Thymus (tissue), 14 donors: ENCODE results near the gene MTUS2. TPM values are rescaled to one million over a fixed set of nuclear protein-coding genes. Genes with fewer than 3 reads are reported as not detected.

ENCODE experiments used
- DNase-seq, 9 donors: peaks; one replicate each; pipeline ENCODE4 v3.0.0-alpha.2; 2013; ENCODE audit warnings: low spot score in 9 of 9, low read depth in 6 of 9, missing footprints in 1 of 9
- H3K27ac ChIP-seq, 2 donors: one replicate each; pipeline ENCODE4 v1.5.1; 2013; ENCODE audit warnings: control low read depth in 1 of 2, low read depth in 1 of 2, low read length in 1 of 2, mild to moderate bottlenecking in 1 of 2, moderate library complexity in 1 of 2
- H3K27me3 ChIP-seq, 2 donors: one replicate each; pipeline ENCODE4 v1.5.1; 2013; ENCODE audit warnings: low read length in 1 of 2; ENCODE audit not compliant: control insufficient read depth in 2 of 2, insufficient read depth in 1 of 2
- H3K36me3 ChIP-seq, 2 donors: one replicate each; pipeline ENCODE4 v1.5.1; 2013; ENCODE audit warnings: low read length in 1 of 2, mild to moderate bottlenecking in 1 of 2, moderate library complexity in 1 of 2; ENCODE audit not compliant: control insufficient read depth in 2 of 2, insufficient read depth in 2 of 2
- H3K4me1 ChIP-seq, 2 donors: one replicate each; pipeline ENCODE4 v1.5.1; 2013; ENCODE audit warnings: low read length in 2 of 2; ENCODE audit not compliant: control insufficient read depth in 2 of 2, insufficient read depth in 2 of 2
- H3K4me3 ChIP-seq, 2 donors: one replicate each; pipeline ENCODE4 v1.5.1; 2013; ENCODE audit warnings: low read length in 2 of 2, control low read depth in 1 of 2, mild to moderate bottlenecking in 1 of 2
- H3K9me3 ChIP-seq, 2 donors: one replicate each; pipeline ENCODE4 v1.5.1; 2013; ENCODE audit warnings: low read length in 1 of 2, mild to moderate bottlenecking in 1 of 2; ENCODE audit not compliant: control insufficient read depth in 2 of 2, insufficient read depth in 1 of 2
- WGBS: extraction: QIAGEN DNeasy Blood & Tissue Kit; methylation state at CpG from one replicate; pipeline ENCODE4 v1.1.7; 2013; 5-methylcytosine and 5-hydroxymethylcytosine counted together
- long read RNA-seq, 10 donors: transcript quantifications; one replicate each; lab custom pipeline, GENCODE V29; 2026
- polyA plus RNA-seq: library from polyadenylated mRNA; stranded (reverse); fragments of 200-250 nt; gene quantifications from one replicate; pipeline ENCODE4 v1.2.3, GENCODE V29; 2013
- total RNA-seq: library from RNA; stranded (reverse); fragments of 120-200 nt; gene quantifications from one replicate; pipeline ENCODE4 v1.2.4, GENCODE V29; 2013
- donor health status: healthy.

MTUS2 gene
- 0.09 TPM for total RNA-seq
- 0.18 TPM for polyA plus RNA-seq
- long read RNA-seq, donor 1: 0 reads
- long read RNA-seq, donor 2: 0 reads
- long read RNA-seq, donor 3: 0 reads
- long read RNA-seq, donor 4: 0 reads
- long read RNA-seq, donor 5: 0 reads
- long read RNA-seq, donor 6: 0 reads
- long read RNA-seq, donor 7: 0 reads
- long read RNA-seq, donor 8: 0 reads
- long read RNA-seq, donor 9: 0 reads
- long read RNA-seq, donor 10: 0 reads

GRCh38 chr13:28820099-28821051 lies at the start of gene MTUS2:
Gene MTUS2 (plus strand): TSS chr13:28820339.
- H3K27me3 ChIP-seq: peaks cover 28 to 48% of the 10 kb centered on the region in 2 donors
- H3K4me1 ChIP-seq: peaks cover 0 to 5% of the 10 kb centered on the region in 2 donors
- WGBS: 1% methylated on average over 89 of the region's 89 CpGs
- H3K27ac ChIP-seq: no peak within 1 kb of the TSS
- peak in 2 of 9 donors; percentile 2 to 18 for DNase-seq
- peak within 1 kb of the TSS in 1 of 2 donors; percentile 34 for H3K4me3 ChIP-seq
- no peaks in the 10 kb centered on the region for H3K36me3 ChIP-seq
- no peaks in the 10 kb centered on the region for H3K9me3 ChIP-seq

DNA sequence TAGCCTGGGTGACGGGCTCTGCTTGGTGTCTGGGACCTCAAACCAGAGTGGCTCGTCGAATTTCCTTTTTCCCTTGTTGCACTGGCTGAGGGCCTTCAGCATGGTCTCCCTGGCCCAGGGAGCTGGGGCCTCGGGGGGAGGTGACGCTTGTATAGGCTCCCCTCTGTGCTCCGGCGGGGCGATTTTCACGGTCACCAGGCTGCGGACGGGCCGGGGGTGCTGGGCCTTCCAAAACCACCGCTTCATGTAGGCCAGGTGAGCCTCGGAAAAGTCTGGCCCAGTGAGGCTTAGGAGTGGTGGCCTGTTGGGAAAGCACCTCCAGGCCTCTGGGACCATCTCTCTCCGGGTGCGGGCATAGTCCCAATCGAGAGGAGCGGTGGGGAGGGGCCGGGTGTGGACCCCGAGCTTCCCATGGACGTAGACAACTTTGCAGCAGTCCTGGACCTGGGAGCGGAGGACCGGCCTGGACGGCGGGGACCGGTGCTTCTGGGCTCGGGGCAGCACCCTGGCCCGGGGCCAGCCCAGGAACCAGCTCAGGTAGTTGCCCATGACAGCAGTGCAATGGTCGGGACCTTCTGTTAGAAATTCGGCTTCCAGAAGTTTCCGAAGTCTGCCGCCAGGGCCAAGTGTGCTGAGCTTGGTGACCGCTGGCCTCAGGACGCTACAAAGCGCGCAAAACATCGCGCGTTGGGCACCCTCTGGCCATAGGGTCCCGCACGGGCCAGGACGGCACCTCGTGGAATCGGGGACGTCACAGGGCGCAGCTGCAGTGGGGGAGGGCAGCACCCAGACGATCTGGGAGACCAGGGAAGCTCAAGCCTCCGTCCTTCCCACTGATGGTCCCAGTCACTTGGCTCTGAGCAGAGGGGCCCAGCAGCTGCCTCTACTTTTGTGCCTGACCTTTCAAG lies 41.6 kb upstream of the MTUS2 start:
- no peak overlapping the region for H3K4me3 ChIP-seq
- no peaks in the 10 kb centered on the region for H3K36me3 ChIP-seq
- no peak overlapping the region for H3K27ac ChIP-seq
- H3K4me1 ChIP-seq: no peaks in the 10 kb centered on the region
- peaks cover 2 to 13% of the 10 kb centered on the region in 2 donors for H3K9me3 ChIP-seq
- H3K27me3 ChIP-seq: no peaks in the 10 kb centered on the region
- WGBS: 97% methylated on average over 48 of the region's 48 CpGs
- DNase-seq: no peak

- no peak for DNase-seq
- 53% methylated on average over 2 of the region's 2 CpGs for WGBS
- H3K27ac ChIP-seq: no peak overlapping the region
- no peaks in the 10 kb centered on the region for H3K9me3 ChIP-seq
- peaks cover 0 to 6% of the 10 kb centered on the region in 2 donors for H3K27me3 ChIP-seq
- H3K4me3 ChIP-seq: no peak overlapping the region
- H3K36me3 ChIP-seq: no peaks in the 10 kb centered on the region
- no peaks in the 10 kb centered on the region for H3K4me1 ChIP-seq
These were observed 27.1 kb upstream of the MTUS2 start for GRCh38 chr13:28792992-28793391.

GRCh38 chr13:28794396-28794795 lies 25.7 kb upstream of the MTUS2 start:
- H3K9me3 ChIP-seq: no peaks in the 10 kb centered on the region
- no peak overlapping the region for H3K4me3 ChIP-seq
- H3K36me3 ChIP-seq: no peaks in the 10 kb centered on the region
- WGBS: 95% methylated on average over 6 of the region's 6 CpGs
- H3K27me3 ChIP-seq: peaks cover 0 to 6% of the 10 kb centered on the region in 2 donors
- no peaks in the 10 kb centered on the region for H3K4me1 ChIP-seq
- no peak for DNase-seq
- H3K27ac ChIP-seq: no peak overlapping the region

DNA sequence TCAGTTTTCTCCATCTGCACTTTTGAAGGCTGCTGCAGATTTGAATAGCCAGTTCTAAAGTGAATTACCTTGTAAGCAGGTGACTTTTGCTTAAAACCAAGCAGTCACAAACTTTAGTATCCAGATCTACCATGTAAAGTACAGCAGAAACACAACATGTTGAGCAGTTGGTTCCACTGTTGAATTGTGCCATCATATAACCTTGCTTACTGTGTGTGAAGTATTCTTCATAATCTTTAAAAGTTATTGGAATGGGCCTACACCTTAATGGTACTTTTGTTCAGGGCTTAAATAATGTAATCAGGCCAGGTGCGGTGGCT lies 23.2 kb upstream of the MTUS2 start:
- Histone ChIP-seq H3K27ac (no peak overlapping the region), H3K36me3 (no peaks in the 10 kb centered on the region), H3K9me3 (no peaks in the 10 kb centered on the region), H3K27me3 (peaks cover 0 to 6% of the 10 kb centered on the region in 2 donors), H3K4me1 (no peaks in the 10 kb centered on the region), H3K4me3 (no peak overlapping the region)
- WGBS: 100% methylated on average over 1 of the region's 1 CpG
- DNase-seq: no peak

DNA sequence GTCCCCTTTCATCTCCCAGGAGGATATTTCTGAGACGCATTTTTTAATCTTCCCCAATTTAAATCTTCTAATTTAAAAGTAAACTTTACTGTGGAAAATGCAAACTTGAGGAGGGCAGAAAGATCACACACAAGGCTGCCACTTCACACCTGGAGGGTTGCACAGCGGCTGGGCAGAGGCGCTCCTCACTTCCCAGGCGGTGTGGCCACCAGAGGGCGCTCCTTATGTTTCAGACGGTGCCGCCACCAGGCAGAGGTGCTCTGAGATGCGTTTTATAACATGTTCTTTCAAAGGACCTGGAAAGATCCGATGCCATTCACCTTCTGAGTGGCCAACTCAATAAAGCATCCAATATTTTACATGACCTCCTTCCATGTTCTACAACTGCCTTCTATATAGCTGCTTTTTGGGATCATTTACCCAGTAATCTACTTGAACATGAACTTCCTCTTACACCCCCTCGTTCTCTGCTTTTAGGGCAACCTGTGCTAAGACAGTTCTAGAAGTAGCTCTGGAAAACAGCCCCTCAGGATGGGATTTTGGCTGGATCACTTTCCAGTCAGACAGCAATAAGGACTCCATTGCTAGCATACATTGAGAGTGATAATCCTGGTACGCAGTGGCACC lies 14.8 kb upstream of the MTUS2 start:
- Histone ChIP-seq H3K27me3 (no peaks in the 10 kb centered on the region), H3K27ac (no peak overlapping the region), H3K4me1 (no peaks in the 10 kb centered on the region), H3K9me3 (no peaks in the 10 kb centered on the region), H3K36me3 (no peaks in the 10 kb centered on the region), H3K4me3 (no peak overlapping the region)
- DNase-seq: peak in 2 of 9 donors; percentile 8 to 12
- WGBS: 62% methylated on average over 11 of the region's 11 CpGs

- H3K9me3 ChIP-seq: no peaks in the 10 kb centered on the region
- no peak for DNase-seq
- peaks cover 28 to 41% of the 10 kb centered on the region in 2 donors for H3K27me3 ChIP-seq
These were observed 2.9 kb upstream of the MTUS2 start for GRCh38 chr13:28817204-28817603.

DNA sequence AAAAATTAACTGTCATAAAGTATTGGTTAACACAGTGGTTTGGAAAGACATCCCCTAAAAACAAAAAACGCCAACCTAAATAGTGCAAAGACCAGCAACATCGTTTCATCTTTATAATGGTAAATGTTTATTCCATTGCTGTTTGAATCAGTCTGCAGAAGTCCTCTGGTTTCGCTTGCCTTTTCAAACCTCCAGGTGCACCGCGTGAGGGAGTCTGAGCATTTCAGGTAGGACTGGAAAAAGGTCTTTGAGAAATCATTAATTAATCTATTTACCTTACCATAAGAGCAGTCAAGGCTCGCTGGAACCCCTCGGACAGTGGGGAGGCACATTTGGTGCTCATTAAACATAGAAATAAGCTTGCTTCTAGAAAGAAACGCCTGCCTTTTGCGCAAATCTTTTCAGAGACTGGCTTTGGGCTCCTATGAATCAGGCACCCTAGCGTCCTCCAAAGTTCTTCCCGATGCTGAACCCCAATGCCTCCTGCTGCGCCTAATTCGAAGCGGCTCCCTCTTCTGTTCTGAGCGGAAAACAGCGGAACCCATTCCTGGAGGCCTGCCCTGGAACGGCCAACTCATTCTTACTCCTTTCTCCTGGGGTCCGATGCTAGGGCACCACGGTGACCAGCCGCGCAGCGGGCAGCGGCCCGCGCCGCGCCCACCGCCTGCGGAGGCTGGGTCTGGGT lies 951 bp upstream of the MTUS2 start:
- no peak overlapping the region for H3K4me3 ChIP-seq
- H3K9me3 ChIP-seq: no peaks in the 10 kb centered on the region
- WGBS: 7% methylated on average over 29 of the region's 29 CpGs
- peaks cover 0 to 5% of the 10 kb centered on the region in 2 donors for H3K4me1 ChIP-seq
- peaks cover 28 to 48% of the 10 kb centered on the region in 2 donors for H3K27me3 ChIP-seq
- H3K27ac ChIP-seq: no peak overlapping the region
- peak in 1 of 9 donors; percentile 1 for DNase-seq
- no peaks in the 10 kb centered on the region for H3K36me3 ChIP-seq

More at GRCh38 chr13:28817204-28817603, 2.9 kb upstream of the MTUS2 start:
- no peaks in the 10 kb centered on the region for H3K36me3 ChIP-seq
- H3K4me3 ChIP-seq: no peak overlapping the region
- peaks cover 0 to 5% of the 10 kb centered on the region in 2 donors for H3K4me1 ChIP-seq
- no peak overlapping the region for H3K27ac ChIP-seq
- 98% methylated on average over 2 of the region's 2 CpGs for WGBS
